ENCODE results near the gene SCN2B.

DNA sequence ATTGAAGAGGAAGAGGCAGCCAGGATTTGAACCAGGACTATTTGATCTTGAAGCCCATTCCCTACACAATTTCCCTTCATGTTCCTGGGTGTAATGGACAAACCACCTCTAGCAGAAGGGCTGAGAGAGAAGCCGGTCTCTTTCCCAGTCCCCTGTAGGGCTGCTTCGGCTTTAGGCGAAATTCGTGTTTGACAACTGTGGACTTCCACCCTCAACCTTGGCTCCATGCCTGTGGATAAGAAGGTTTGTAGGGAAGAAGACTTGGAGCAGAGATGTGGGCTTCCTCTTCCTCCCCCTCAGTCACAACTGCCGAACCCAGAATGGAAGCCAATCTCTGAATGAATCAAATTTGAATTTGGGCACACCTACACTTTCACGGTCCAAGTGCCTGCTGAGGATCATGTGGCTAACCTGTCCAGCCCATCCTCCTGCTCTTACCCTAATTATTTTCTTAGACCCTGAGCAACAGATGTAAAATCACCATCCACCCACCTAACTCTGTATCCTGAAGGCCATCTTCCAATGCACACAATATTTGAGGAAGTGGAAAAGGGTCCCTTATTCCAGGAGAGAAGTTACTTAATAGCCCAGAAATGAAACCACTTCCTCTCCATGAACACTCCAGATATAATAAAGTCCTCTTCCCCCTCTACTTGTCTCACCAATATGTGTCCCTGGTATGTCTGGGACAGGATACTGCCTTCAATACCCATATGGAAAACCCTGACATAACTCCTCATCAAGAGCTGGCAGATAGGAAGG is 10.1 kb upstream of the SCN2B start:
- TF ChIP-seq CTCF (IDR thresholded peaks at IDR 0.05; ENCODE audit: low read length) (no peak), EZH2 (optimal IDR thresholded peaks at IDR 0.05; ENCODE audit: low read depth, low read length) (no peak), EZH2phosphoT487 (IDR thresholded peaks at IDR 0.05; ENCODE audit: low read length) (no peak)
